GM18499 (cell line): ENCODE data around the gene PCDHA6.
"Not testable (repeated sequence)": the region's sequence is repeated elsewhere in the genome, so short reads cannot be mapped to it uniquely, and the experiment has no call there.

Experiments used
- ATAC-seq: cut with Tn5 transposase; IDR thresholded peaks from one replicate; pipeline ENCODE4 v1.9.1; 2021; ENCODE audit warnings: moderate number of reproducible peaks; ENCODE audit not compliant: insufficient read depth, unreplicated experiment

PCDHA6 gene

GRCh38 chr5:140827704-140828361 lies at the start of gene PCDHA6:
Gene PCDHA6 (plus strand): TSS chr5:140827960. CDS start chr5:140828092, 132 bp downstream.
- ATAC-seq = no peak

DNA sequence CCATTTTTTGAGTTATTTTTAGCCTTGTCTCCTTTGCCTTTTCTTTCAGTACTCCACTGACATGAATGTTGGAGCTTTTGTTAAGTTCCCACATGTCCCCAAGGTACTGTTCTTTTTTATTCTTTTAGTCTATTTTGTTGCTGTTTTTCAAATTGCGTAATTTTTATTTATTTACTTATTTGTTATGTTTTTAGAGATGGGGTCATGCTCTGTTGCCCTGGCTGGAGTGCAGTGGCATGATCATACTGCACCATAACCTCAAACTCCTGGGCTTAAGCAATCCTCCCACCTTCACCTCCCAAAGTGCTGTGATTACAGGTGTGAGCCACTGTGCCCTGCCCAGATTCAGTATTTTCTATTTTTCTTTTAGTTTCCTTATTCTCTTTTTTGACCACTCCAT lies 47.2 kb upstream of the PCDHA6 start:
- no peak for ATAC-seq

GRCh38 chr5:140785905-140786686 lies 41.7 kb upstream of the PCDHA6 start, which contains the start of gene PCDHA1:
Gene PCDHA1 (plus strand): TSS chr5:140786140.
- no peak for ATAC-seq

- ATAC-seq = not testable (repeated sequence)
Observed at GRCh38 chr5:140787422-140787821, 40.3 kb upstream of the PCDHA6 start.

GRCh38 chr5:140787849-140788504 lies 39.8 kb upstream of the PCDHA6 start:
- not testable (repeated sequence) for ATAC-seq

- no peak for ATAC-seq
Observed at GRCh38 chr5:140791089-140791488, 36.7 kb upstream of the PCDHA6 start.

- ATAC-seq = no peak
Observed at GRCh38 chr5:140794595-140795258, 33.0 kb upstream of the PCDHA6 start, which contains the start of gene PCDHA2. Gene PCDHA2 (plus strand): TSS chr5:140794852.

- no peak for ATAC-seq
Observed at GRCh38 chr5:140795259-140795641, 32.5 kb upstream of the PCDHA6 start.

DNA sequence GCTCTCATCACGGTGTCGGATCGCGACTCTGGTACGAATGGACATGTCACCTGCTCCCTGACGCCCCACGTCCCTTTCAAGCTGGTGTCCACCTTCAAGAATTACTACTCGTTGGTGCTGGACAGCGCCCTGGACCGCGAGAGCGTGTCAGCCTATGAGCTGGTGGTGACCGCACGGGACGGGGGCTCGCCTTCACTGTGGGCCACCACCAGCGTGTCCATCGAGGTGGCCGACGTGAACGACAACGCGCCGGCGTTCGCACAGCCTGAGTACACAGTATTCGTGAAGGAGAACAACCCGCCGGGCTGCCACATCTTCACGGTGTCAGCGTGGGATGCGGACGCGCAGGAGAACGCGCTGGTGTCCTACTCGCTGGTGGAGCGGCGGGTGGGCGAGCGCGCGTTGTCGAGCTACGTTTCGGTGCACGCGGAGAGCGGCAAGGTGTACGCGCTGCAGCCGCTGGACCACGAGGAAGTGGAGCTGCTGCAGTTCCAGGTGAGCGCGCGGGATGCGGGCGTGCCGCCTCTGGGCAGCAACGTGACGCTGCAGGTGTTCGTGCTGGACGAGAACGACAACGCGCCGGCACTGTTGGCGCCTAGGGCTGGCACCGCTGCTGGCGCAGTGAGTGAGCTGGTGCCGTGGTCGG lies 31.6 kb upstream of the PCDHA6 start:
- not testable (repeated sequence) for ATAC-seq

DNA sequence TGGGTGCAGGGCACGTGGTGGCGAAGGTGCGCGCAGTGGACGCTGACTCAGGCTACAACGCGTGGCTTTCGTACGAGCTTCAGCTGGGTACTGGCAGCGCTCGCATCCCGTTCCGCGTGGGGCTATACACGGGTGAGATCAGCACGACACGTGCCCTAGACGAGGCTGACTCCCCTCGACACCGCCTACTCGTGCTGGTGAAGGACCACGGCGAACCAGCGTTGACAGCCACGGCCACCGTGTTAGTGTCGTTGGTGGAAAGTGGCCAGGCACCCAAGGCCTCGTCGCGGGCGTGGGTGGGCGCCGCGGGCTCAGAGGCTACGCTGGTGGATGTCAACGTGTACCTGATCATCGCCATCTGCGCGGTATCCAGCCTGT lies 31.1 kb upstream of the PCDHA6 start:
- ATAC-seq = no peak

GRCh38 chr5:140800816-140801493 lies 26.8 kb upstream of the PCDHA6 start, which contains the start of gene PCDHA3:
Gene PCDHA3 (plus strand): TSS chr5:140801057.
- ATAC-seq = no peak

DNA sequence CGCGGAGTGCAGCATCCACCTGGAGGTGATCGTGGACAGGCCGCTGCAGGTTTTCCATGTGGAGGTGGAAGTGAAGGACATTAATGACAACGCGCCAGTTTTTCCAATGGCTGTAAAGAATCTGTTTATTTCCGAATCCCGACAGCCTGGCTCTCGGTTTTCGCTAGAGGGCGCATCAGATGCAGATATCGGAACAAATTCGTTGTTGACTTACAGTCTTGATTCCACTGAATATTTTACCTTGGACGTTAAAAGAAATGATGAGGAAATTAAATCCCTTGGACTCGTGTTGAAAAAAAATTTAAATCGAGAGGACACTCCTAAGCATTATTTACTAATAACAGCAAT lies 26.3 kb upstream of the PCDHA6 start:
- ATAC-seq = no peak

DNA sequence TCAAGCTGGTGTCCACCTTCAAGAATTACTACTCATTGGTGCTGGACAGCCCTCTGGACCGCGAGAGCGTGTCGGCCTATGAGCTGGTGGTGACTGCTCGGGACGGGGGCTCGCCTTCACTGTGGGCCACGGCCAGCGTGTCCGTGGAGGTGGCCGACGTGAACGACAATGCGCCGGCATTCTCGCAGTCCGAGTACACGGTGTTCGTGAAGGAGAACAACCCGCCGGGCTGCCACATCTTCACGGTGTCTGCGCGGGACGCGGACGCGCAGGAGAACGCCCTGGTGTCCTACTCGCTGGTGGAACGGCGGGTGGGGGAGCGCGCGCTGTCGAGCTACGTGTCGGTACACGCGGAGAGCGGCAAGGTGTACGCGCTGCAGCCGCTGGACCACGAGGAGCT lies 25.4 kb upstream of the PCDHA6 start:
- not testable (repeated sequence) for ATAC-seq

GRCh38 chr5:140802781-140803271 lies 24.9 kb upstream of the PCDHA6 start:
- no peak for ATAC-seq

DNA sequence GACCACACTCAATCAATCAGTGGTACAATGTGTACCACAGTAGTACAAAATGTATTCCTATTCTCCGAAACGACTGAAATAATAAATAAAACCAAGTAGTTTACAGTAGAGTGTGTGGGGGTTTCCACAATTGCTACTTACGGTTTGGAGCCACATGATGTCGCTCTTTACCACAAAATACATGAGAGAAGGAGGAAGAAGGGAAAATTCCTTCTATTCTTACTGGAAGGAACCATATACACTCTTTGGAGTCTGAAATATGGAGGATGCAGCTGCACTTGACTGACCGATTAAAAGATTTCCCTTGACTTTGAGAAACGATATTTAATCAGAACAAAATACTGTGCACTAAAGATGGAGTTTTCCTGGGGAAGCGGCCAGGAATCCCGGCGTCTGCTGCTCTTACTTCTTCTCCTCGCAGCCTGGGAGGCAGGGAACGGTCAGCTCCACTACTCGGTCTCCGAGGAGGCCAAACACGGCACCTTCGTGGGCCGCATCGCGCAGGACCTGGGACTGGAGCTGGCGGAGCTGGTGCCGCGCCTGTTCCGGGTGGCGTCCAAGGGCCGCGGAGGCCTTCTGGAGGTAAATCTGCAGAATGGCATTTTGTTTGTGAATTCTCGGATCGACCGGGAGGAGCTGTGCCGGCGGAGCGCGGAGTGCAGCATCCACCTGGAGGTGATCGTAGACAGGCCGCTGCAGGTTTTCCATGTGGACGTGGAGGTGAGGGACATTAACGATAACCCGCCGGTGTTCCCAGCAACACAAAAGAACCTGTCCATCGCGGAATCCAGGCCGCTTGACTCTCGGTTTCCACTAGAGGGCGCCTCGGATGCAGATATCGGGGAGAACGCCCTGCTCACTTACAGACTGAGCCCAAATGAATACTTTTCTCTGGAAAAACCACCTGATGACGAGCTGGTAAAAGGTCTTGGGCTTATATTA lies 20.7 kb upstream of the PCDHA6 start, which contains the start of gene PCDHA4:
PCDHA4 (plus strand) TSS at position 235 of the 942 bp plus-strand sequence.
- ATAC-seq = no peak

GRCh38 chr5:140808241-140808888 lies 19.4 kb upstream of the PCDHA6 start:
- ATAC-seq = not testable (repeated sequence)

DNA sequence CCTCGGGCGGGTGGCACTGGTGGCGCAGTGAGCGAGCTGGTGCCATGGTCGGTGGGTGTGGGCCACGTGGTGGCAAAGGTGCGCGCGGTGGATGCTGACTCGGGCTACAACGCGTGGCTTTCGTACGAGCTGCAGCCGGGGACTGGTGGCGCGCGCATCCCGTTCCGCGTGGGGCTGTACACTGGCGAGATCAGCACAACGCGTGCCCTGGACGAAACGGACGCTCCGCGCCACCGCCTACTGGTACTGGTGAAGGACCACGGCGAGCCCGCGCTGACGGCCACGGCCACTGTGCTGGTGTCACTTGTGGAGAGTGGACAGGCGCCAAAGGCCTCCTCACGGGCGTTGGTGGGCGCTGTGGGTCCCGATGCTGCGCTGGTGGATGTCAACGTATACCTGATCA lies 18.9 kb upstream of the PCDHA6 start:
- no peak for ATAC-seq
